Lower leg skin (tissue), 3 donors: ENCODE data around the gene SPPL2B.

ENCODE experiments used
- CTCF ChIP-seq, 3 donors: fragments of 450-650 bp; IDR thresholded peaks; one replicate each; pipeline ENCODE4 v1.5.1; 2016; ENCODE audit warnings: antibody characterized with exemption in 3 of 3, mild to moderate bottlenecking in 3 of 3, moderate library complexity in 2 of 3
- POLR2A ChIP-seq, 2 donors: fragments of 450-650 bp; IDR thresholded peaks; one replicate each; pipeline ENCODE4 v1.6.1; 2016 to 2017; ENCODE audit warnings: antibody characterized with exemption in 2 of 2, mild to moderate bottlenecking in 1 of 2, moderate library complexity in 1 of 2

GRCh38 chr19:2282862-2283237 lies 45.6 kb upstream of the SPPL2B start:
- TF ChIP-seq POLR2A (IDR thresholded peaks at IDR 0.05) (no peak), CTCF (IDR thresholded peaks at IDR 0.05) (no peak)
